DND-41 (cell line): ENCODE data around the gene POU4F1.

Experiments used
- CTCF ChIP-seq: IDR thresholded peaks from 2 replicates; pipeline ENCODE4 v1.5.1; 2012; ENCODE audit warnings: borderline replicate concordance, low read length, moderate library complexity, mild to moderate bottlenecking; ENCODE audit not compliant: poor library complexity, severe bottlenecking; ENCODE audit errors: extremely low read depth
- EZH2 ChIP-seq: IDR thresholded peaks from 3 replicates; pipeline ENCODE4 v1.6.1; 2012; ENCODE audit warnings: borderline replicate concordance, low read depth, mild to moderate bottlenecking, moderate library complexity, low read length, inconsistent platforms; ENCODE audit not compliant: severe bottlenecking

GRCh38 chr13:78594456-78594975 is 8.8 kb downstream of the POU4F1 start:
- TF ChIP-seq CTCF, result no peak
- TF ChIP-seq EZH2, result no peak
